ENCODE results near the gene CCS. TPM values are rescaled to one million over a fixed set of nuclear protein-coding genes. Genes with fewer than 3 reads are reported as not detected.

Gene CCS
- total RNA-seq, 1 donor from 2014 or later = 34.2 TPM

GRCh38 chr11:66617155-66617834 lies 24.3 kb downstream of the CCS start:
- DNase-seq (ENCODE audit: low spot score) = peak; percentile 93
- TF ChIP-seq, protein P1, sequence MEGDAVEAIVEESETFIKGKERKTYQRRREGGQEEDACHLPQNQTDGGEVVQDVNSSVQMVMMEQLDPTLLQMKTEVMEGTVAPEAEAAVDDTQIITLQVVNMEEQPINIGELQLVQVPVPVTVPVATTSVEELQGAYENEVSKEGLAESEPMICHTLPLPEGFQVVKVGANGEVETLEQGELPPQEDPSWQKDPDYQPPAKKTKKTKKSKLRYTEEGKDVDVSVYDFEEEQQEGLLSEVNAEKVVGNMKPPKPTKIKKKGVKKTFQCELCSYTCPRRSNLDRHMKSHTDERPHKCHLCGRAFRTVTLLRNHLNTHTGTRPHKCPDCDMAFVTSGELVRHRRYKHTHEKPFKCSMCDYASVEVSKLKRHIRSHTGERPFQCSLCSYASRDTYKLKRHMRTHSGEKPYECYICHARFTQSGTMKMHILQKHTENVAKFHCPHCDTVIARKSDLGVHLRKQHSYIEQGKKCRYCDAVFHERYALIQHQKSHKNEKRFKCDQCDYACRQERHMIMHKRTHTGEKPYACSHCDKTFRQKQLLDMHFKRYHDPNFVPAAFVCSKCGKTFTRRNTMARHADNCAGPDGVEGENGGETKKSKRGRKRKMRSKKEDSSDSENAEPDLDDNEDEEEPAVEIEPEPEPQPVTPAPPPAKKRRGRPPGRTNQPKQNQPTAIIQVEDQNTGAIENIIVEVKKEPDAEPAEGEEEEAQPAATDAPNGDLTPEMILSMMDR (IDR thresholded peaks at IDR 0.05) = no peak
- Mint-ChIP-seq H3K36me3 (ENCODE audit: low read depth) (peaks cover 4% of the 10 kb centered on the region), H3K4me3 (ENCODE audit: unreplicated experiment) (peak overlapping the region; percentile 96), H3K27ac (ENCODE audit: unreplicated experiment) (peak overlapping the region; percentile 100), H3K27me3 (ENCODE audit: low read depth) (no peaks in the 10 kb centered on the region), H3K4me1 (ENCODE audit: low read depth) (peaks cover 42% of the 10 kb centered on the region), H3K9me3 (ENCODE audit: low read depth) (no peaks in the 10 kb centered on the region)

DNA sequence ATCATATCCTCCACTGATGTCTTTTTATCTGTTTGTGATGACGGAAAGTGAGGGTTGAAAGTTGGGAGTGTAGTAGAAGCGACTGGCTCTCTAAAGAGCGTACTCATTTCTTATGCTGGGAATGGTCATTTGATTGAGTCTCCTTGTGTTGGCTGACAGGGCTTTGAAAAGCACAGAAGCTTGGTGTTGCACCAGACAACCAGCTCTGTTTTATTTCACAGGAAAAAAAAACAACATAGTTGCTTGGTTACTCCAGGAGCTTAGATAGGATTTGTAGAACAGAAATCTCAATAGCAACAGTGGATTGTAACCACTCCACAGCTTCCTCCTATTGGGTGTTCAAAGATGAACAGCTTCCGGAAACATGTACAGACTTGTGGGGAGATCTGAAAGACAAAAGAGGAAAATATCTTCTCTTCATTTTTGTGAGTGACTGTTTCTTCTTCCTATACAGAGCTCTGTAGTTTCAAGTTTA lies 26.1 kb downstream of the CCS start:
- peak overlapping the region; percentile 96 for H3K4me3 Mint-ChIP-seq (ENCODE audit: unreplicated experiment)
- TF ChIP-seq, protein P1 (IDR thresholded peaks at IDR 0.05) = no peak
- H3K9me3 Mint-ChIP-seq (ENCODE audit: low read depth) = no peaks in the 10 kb centered on the region
- peaks cover 60% of the 10 kb centered on the region for H3K4me1 Mint-ChIP-seq (ENCODE audit: low read depth)
- H3K27ac Mint-ChIP-seq (ENCODE audit: unreplicated experiment) = peak overlapping the region; percentile 100
- H3K36me3 Mint-ChIP-seq (ENCODE audit: low read depth) = peaks cover 11% of the 10 kb centered on the region
- no peaks in the 10 kb centered on the region for H3K27me3 Mint-ChIP-seq (ENCODE audit: low read depth)
- DNase-seq (ENCODE audit: low spot score) = no peak

- Mint-ChIP-seq H3K4me3 (ENCODE audit: unreplicated experiment) (no peak overlapping the region), H3K27ac (ENCODE audit: unreplicated experiment) (no peak overlapping the region), H3K9me3 (ENCODE audit: low read depth) (no peaks in the 10 kb centered on the region), H3K4me1 (ENCODE audit: low read depth) (peaks cover 38% of the 10 kb centered on the region), H3K27me3 (ENCODE audit: low read depth) (no peaks in the 10 kb centered on the region), H3K36me3 (ENCODE audit: low read depth) (peaks cover 32% of the 10 kb centered on the region)
- DNase-seq (ENCODE audit: low spot score) = no peak
- TF ChIP-seq, protein P1 (IDR thresholded peaks at IDR 0.05) = no peak
These were observed 31.5 kb downstream of the CCS start for GRCh38 chr11:66624450-66624849.

DNA sequence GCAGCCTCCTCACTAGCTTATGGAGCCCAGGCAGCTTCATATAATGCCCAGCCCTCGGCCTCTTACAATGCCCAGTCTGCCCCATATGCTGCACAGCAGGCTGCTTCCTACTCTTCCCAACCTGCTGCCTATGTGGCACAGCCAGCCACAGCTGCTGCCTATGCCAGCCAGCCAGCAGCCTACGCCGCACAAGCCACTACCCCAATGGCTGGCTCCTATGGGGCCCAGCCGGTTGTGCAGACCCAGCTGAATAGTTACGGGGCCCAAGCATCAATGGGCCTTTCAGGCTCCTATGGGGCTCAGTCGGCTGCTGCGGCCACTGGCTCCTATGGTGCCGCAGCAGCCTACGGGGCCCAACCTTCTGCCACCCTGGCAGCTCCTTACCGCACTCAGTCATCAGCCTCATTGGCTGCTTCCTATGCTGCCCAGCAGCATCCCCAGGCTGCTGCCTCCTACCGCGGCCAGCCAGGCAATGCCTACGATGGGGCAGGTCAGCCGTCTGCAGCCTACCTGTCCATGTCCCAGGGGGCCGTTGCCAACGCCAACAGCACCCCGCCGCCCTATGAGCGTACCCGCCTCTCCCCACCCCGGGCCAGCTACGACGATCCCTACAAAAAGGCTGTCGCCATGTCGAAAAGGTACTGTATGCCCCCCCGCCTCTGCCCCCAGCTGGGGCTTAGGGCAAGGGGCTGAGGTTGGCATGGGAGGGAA lies 32.2 kb downstream of the CCS start:
- no peaks in the 10 kb centered on the region for H3K9me3 Mint-ChIP-seq (ENCODE audit: low read depth)
- no peaks in the 10 kb centered on the region for H3K27me3 Mint-ChIP-seq (ENCODE audit: low read depth)
- H3K4me1 Mint-ChIP-seq (ENCODE audit: low read depth) = peaks cover 32% of the 10 kb centered on the region
- no peak overlapping the region for H3K4me3 Mint-ChIP-seq (ENCODE audit: unreplicated experiment)
- H3K27ac Mint-ChIP-seq (ENCODE audit: unreplicated experiment) = no peak overlapping the region
- DNase-seq (ENCODE audit: low spot score) = peak; percentile 92
- H3K36me3 Mint-ChIP-seq (ENCODE audit: low read depth) = peaks cover 35% of the 10 kb centered on the region
- TF ChIP-seq, protein P1 (IDR thresholded peaks at IDR 0.05) = no peak

DNA sequence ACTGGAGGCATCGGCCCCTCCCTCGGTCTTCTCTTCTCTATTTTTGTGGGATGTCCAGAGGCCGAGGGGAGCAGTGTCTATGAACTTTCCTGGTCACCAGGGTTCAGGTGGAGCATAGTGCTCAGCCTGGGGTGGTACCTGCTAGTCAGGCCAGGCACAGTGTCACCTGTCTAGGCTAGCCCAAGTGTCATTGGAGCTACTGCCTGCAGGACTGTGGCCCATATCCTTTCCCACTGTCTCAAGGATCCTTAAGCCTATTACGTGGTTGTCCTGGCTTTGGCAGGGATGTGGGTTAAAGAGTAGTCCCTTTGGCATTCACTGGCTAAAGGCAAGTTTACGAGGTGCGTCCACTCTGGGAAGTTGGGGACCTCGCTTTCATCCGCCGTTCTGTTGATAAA lies 32.8 kb downstream of the CCS start:
- H3K27ac Mint-ChIP-seq (ENCODE audit: unreplicated experiment) = no peak overlapping the region
- peaks cover 28% of the 10 kb centered on the region for H3K4me1 Mint-ChIP-seq (ENCODE audit: low read depth)
- H3K9me3 Mint-ChIP-seq (ENCODE audit: low read depth) = no peaks in the 10 kb centered on the region
- H3K27me3 Mint-ChIP-seq (ENCODE audit: low read depth) = no peaks in the 10 kb centered on the region
- peaks cover 35% of the 10 kb centered on the region for H3K36me3 Mint-ChIP-seq (ENCODE audit: low read depth)
- TF ChIP-seq, protein P1 (IDR thresholded peaks at IDR 0.05) = no peak
- no peak for DNase-seq (ENCODE audit: low spot score)
- no peak overlapping the region for H3K4me3 Mint-ChIP-seq (ENCODE audit: unreplicated experiment)
